Ectodermal cell (in vitro differentiated cells): ENCODE data around the gene PAX2.

Source experiments
- H3K27ac ChIP-seq: 2 replicates; pipeline ENCODE4 v1.7.0; 2013; ENCODE audit warnings: mild to moderate bottlenecking, low read depth, low read length; ENCODE audit not compliant: insufficient read depth, poor library complexity, severe bottlenecking
- H3K27me3 ChIP-seq: 2 replicates; pipeline ENCODE4 v1.7.0; 2013; ENCODE audit warnings: mild to moderate bottlenecking, low read length; ENCODE audit not compliant: insufficient read depth, control insufficient read depth, poor library complexity, severe bottlenecking
- H3K36me3 ChIP-seq: one replicate; pipeline ENCODE4 v1.7.0; 2013; ENCODE audit warnings: low read length; ENCODE audit not compliant: control insufficient read depth, insufficient read depth
- H3K4me1 ChIP-seq: one replicate; pipeline ENCODE4 v1.7.0; 2013; ENCODE audit warnings: low read length; ENCODE audit not compliant: control insufficient read depth, insufficient read depth
- H3K4me3 ChIP-seq: 2 replicates; pipeline ENCODE4 v1.7.0; 2013; ENCODE audit warnings: low read depth, low read length, control low read depth; ENCODE audit not compliant: insufficient read depth
- H3K9me3 ChIP-seq: 2 replicates; pipeline ENCODE4 v1.7.0; 2013; ENCODE audit warnings: mild to moderate bottlenecking, low read length, moderate library complexity; ENCODE audit not compliant: control insufficient read depth
- WGBS, 2 experiments: methylation state at CpG; one replicate each; pipeline ENCODE4 v1.1.7; 2013; ENCODE audit warnings: missing lambda C conversion rate in 2 of 2; 5-methylcytosine and 5-hydroxymethylcytosine counted together

Gene PAX2

GRCh38 chr10:100876585-100877460 lies 131.4 kb downstream of the PAX2 start:
- Histone ChIP-seq H3K9me3 (no peaks in the 10 kb centered on the region), H3K4me3 (no peak overlapping the region), H3K36me3 (no peaks in the 10 kb centered on the region), H3K4me1 (peaks cover 39% of the 10 kb centered on the region), H3K27ac (no peak overlapping the region), H3K27me3 (peaks cover 19% of the 10 kb centered on the region)
- 78 to 80% methylated on average over 24 of the region's 24 CpGs for WGBS, 2 experiments

DNA sequence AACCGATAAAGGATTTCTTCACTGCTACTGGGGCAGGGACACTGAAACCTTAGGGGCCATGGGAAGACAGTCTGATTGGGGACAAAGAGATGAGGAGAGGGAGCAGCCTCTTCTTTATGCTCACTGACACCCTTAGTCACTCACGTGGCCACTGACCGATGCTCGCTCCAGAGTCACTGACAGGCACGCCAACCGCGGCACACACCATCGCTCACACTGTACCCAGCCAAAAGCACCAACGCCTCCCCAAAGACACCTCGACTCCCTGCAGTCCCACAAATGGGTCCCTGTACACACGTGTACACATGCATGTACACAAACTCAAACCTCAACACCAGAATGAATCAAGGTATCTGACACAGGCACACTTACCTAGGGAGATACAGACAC lies 132.1 kb downstream of the PAX2 start:
- 90 to 92% methylated on average over 11 of the region's 11 CpGs for WGBS, 2 experiments
- Histone ChIP-seq H3K9me3 (no peaks in the 10 kb centered on the region), H3K27ac (no peak overlapping the region), H3K4me3 (no peak overlapping the region), H3K27me3 (peaks cover 19% of the 10 kb centered on the region), H3K4me1 (peaks cover 44% of the 10 kb centered on the region), H3K36me3 (no peaks in the 10 kb centered on the region)

- no peaks in the 10 kb centered on the region for H3K9me3 ChIP-seq
- H3K36me3 ChIP-seq: no peaks in the 10 kb centered on the region
- H3K4me1 ChIP-seq: peaks cover 36% of the 10 kb centered on the region
- 10 to 13% methylated on average over 5 of the region's 5 CpGs for WGBS, 2 experiments
- H3K27ac ChIP-seq: no peak overlapping the region
- peaks cover 14% of the 10 kb centered on the region for H3K27me3 ChIP-seq
- H3K4me3 ChIP-seq: no peak overlapping the region
Measured at GRCh38 chr10:100878291-100878910, 133.0 kb downstream of the PAX2 start.
